GM12875 (cell line): ENCODE results near the gene MIOX.

Source experiments
- H3K4me3 ChIP-seq: one replicate; pipeline ENCODE4 v1.5.1; 2011; ENCODE audit warnings: low read depth, low read length, control low read depth
- CTCF ChIP-seq: IDR thresholded peaks from 2 replicates; pipeline ENCODE4 v1.5.1; 2011; ENCODE audit warnings: low read depth, mild to moderate bottlenecking, control low read depth, inconsistent platforms, low read length, moderate library complexity, borderline replicate concordance; ENCODE audit not compliant: insufficient read depth

Gene MIOX

GRCh38 chr22:50441428-50441993, 45.1 kb upstream of the MIOX start:
- TF ChIP-seq CTCF: no peak
- H3K4me3 ChIP-seq: no peak overlapping the region

- no peak overlapping the region for H3K4me3 ChIP-seq
- TF ChIP-seq CTCF: no peak
These were observed 43.5 kb upstream of the MIOX start for GRCh38 chr22:50443197-50443596.

GRCh38 chr22:50443801-50444625, 42.6 kb upstream of the MIOX start:
- H3K4me3 ChIP-seq: no peak overlapping the region
- TF ChIP-seq CTCF: no peak

DNA sequence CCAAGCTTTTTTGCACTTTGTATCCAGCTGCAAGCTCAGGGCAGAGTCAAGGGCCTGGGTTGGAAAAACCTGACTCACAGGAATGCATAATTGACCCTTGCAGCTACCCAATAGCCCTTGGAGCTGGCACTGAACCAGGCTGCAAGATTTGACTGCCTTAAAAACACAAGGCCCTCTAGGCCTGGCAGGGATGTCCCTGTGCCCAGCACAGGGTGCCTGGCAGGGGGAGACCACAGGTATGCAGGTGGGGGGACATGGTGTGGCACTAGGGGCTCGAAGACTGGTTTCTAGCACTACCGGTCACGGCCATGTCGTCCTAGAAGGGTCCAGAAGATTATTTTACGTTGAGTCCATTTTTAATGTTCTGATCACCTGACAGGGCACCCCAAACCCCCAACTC, 42.0 kb upstream of the MIOX start:
- no peak for TF ChIP-seq CTCF
- no peak overlapping the region for H3K4me3 ChIP-seq

DNA sequence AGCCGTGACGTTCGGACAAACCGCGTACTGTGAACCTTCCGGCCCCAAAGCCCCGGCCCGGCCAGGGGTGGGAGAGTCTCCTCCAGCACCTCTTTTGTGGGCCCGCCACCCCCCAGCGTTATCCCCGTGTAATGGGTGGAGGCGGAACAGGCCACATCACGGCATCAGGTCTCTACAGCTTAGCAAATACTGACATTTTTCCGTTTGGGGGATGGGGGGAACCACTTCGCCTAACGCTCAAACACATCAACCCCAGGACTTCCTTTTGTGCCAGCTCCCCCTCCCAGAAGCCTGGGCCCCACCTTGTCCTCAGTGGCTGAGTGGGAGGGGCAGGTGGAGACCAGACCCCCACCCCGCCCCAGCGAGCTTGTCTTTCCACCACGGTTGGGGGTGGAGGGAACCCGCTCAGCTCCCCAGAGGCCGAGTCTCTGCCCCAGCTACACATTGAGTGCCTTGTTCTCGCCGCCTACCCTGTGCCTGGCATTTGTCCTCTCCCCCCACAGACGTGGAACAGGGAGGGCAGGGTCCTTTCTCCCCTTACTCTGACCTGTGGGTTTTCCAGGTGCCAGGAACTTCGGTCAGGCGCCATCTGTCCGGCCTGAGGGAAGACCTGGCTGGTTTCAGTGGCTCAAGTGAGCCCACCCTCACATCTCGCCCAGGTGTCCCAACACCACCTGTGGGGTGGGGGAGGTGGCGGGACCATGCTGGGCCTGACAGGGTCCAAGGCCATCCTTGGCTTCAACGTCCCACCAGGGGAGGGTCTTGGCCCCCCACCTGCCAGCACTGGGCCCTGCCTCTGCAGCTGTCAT, 41.4 kb upstream of the MIOX start:
- TF ChIP-seq CTCF: no peak
- H3K4me3 ChIP-seq: no peak overlapping the region

- H3K4me3 ChIP-seq: no peak overlapping the region
- no peak for TF ChIP-seq CTCF
These were observed 40.6 kb upstream of the MIOX start for GRCh38 chr22:50445880-50446707.
